ENCODE results near the gene HLTF.
"Not testable (repeated sequence)": the region's sequence is repeated elsewhere in the genome, so short reads cannot be mapped to it uniquely, and the experiment has no call there.

Gene HLTF

GRCh38 chr3:149015393-149015792 is 70.9 kb downstream of the HLTF start:
- no peak for DNase-seq

DNA sequence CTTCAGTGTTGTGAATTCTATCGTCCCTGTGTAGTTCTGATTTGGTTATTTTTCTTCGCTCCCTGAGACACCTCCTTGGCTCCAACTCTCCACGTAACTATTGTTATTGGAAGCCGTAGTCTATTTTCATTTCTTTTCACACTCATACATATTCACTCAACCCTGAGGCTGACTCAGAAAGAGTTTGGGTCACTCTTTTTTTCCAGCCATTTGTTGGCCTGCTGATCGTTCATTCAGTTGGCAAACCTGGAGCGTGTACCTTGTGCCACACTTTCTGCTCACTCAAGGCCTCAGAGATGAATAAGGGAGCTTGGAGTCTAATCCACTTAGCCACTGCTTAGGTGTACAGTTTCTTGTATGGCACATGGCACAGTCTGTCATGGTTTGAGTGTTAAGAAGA is 72.6 kb downstream of the HLTF start:
- no peak for DNase-seq

DNA sequence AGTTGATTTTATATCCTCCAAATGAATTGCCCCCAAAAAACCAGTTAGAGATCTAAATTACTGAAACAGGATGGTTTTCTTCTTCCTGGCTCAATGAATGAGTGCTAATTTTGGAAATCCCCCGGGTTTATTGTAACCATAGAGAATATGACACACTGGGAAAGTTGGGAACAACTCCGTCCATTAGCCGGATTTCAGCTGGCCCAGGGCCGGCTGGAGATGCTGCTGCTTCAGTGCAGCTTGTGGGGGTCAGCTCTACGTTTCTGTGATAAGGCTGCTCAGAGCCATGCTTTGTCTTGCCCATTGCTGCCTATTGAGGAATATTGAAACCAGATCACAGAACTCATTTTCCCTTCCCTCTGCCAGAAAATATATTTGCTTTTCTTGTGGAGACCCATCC is 74.7 kb downstream of the HLTF start:
- DNase-seq, result no peak

DNA sequence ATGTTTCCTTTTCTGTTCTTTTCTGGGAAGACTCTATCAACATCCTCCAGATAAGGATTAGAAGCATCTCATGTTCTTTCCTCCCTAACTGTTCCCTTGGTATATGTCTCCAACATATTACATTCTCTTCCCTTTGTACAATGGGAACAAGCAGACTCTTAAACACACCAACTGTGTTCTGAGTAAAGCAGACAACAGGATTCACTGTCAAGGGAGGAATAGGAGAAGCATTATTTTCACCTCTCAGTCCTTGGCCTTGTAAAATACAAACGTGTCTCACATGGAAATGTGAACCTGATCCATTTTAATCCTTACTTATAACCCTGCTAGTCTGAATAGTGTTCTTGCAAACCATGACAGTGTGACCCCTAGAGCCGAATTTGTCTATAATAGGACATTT is 75.4 kb downstream of the HLTF start:
- no peak for DNase-seq

GRCh38 chr3:149010504-149010951 is 75.8 kb downstream of the HLTF start:
- DNase-seq, result no peak

DNA sequence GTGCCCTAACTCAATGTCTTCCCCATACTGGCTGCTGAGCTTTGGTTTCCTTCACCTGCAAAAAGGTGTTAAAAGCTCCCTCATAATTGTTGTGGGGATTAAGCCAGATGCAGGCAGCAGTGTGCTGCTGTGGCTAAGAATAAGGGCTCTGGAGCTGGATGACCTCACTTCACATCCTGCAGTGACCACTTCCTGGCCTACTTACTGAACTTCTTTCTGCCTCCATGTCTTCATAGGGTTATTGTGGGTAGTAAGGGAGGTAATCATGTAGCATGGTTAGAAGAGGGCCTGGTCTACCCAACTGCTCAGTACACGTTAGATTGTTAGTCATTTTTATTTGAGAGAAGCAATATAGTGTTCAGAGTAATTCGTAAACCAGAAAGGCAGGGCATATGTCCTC is 76.6 kb downstream of the HLTF start:
- DNase-seq, result no peak

GRCh38 chr3:149007567-149008257 is 78.6 kb downstream of the HLTF start:
- no peak for DNase-seq

DNA sequence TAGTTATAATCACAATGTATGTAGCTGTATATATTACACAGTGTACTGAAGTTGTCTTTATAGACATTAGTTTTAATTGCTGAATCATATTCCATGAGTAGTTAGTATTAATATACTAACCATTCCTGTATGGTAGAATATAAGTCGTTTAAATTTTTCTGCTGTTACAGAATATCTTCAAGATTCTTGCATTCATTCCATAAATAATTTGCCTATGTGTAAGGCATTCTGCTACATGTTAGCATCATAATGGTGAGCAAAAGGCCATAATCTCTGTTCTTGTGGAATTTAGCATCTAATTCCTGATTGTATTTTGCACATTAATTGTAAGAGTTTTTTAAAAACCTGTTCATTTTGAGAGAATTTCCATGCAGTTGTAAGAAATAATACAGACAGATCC is 80.9 kb downstream of the HLTF start:
- DNase-seq, result no peak

DNA sequence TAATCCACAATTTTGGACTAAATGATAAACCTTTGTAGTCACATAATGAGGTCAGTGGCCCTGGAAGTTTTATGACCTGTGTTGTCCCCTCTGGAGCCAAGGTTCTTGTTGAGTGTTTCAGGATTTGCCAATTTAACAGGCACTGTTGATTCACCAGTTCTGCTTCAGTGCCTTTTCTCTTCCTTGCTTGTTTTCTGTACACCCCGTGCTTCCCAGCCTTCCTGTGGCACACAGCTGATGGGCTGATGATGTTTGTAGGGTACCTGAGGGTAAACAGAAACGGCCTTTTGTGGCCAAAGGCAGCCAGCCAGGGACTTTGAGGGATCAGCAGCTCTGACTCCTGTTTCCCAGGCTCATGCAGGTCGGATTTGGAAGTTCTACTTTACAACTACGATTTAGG is 81.7 kb downstream of the HLTF start:
- no peak for DNase-seq

DNA sequence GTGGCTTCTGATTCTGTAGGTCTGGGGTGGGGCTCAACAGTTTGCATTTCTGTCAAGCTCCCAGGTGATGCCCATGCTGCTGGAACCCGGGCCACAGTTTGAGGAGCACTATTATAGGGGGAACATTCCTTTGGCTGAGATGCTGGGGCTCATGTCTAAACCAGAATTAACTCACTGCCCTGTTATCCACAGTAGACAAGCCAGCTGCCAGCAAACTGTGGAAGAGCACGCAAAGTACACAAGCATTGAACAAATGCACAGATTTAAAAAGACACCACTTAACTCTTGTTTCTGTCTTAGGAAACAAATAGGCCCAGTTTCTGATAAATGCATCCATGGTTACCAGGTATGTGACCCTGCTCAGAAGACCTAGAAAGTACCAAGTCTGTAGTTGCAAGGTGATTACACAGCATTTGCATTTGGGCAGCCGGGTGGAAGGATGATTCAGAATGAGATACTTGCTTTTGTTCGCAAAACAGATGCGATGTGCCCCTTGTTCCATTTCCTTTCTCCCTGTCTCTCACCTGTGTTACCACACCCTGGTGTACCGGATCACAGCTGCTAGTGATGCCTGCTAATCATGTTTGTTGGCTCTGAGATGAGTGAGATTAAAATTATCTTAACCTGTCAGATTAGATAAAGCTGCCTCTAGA is 82.6 kb downstream of the HLTF start:
- DNase-seq, result no peak

- DNase-seq, result no peak
Observed at GRCh38 chr3:149001727-149002126, 84.6 kb downstream of the HLTF start.

- DNase-seq, result no peak
Observed at GRCh38 chr3:149000206-149000745, 86.1 kb downstream of the HLTF start.

DNA sequence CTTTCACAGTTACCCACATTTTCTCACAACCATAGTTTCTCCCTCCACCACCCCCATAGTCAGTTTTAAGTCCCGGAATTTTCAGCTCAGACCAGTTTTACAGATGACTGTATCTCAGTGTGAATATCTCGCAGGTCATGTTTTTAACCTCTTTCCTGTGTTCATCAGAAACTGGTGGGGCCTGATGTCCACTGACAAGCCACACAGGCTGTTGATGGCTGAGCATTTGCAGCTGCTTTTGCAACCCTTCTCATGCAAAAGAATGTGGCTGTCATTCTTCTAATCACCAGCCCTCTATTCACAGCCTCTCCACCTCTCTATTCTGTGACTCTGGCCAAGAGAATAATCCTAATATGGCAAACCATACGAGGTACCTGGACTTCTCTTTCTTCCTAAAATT is 86.5 kb downstream of the HLTF start:
- no peak for DNase-seq

DNA sequence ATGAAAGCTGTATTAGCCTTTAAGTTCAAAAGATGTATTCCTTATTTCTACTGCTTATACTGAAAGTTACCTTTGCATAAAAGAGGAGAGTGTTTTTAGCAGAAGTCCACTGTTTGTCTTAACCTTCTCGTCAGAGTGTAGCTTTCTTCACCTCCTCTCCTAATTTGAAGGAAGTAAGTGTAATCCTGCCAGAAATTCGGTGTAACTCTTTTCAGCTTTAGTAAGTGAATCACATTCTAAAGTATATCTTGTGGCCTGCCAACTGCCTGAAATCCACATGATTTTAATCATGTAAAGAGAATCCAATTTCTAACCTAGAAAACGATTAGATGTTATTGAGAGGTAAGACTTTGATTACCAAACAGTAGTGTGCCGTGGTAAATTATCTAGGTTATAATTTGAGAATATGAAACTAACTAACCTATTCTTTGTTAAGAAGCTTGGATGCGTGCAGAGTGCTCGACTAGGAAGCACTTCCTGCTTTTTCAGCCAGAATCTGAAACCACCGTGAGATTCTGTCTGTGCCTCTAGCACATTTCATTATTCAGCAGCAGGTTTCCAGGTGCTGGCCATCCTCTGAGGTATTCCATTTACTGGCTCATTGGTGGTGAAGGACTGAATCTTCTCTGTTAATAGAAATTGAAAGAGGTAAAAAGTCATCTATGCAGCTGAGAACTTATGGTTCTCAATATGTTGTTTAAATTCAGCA is 87.5 kb downstream of the HLTF start:
- no peak for DNase-seq

GRCh38 chr3:148998297-148998696 is 88.0 kb downstream of the HLTF start:
- DNase-seq, result no peak

DNA sequence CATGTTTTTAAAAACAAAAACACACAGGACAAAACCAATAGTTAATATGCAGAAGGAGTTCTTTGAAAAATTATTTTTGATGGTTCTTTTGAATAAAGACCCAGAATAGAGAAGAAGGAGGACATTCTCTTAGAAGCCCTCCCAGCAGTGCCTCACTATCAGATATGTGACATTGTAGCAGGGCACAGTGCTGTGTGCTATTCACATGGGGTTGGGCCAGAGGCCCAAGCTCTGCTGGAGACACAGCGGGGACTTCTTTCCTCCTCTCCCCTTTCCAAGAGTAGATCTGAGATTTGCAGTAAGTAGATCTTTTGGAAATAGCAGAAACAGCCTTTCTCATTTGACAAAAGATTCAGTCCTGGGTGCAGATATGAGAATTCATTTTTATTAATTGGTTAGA is 88.7 kb downstream of the HLTF start:
- DNase-seq, result no peak

GRCh38 chr3:148992635-148993255 is 93.6 kb downstream of the HLTF start:
- DNase-seq, result no peak

DNA sequence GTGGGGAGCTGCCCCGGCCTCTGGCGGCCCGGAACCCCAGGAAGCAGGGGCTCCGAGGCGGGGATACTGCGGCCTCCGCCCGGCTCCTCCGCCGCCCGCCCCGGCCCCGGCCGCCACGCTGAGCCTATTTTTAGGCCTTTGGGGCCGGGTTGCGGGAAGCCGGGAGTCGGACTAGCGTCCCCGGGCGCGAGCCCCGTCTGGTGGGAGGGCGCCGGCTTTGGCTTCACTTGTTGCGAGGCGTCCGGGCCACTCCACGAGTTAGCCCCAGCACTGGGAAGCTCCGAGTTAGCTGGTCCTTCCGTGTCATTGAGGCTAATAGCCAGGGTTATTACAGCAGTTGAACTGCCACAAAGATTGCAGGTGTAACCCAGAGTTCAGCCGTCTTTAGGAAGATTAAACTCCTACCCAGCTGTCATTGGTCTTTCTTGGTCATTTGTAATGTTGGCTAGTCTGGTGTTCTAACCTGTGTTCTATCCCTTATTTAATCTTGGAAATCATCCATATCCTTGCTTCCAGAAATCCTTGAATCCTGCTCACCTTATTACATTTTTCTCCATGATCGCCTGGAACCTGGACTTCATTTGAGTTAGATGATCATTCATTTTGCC is 94.2 kb downstream of the HLTF start:
- DNase-seq, result peak; percentile 51

DNA sequence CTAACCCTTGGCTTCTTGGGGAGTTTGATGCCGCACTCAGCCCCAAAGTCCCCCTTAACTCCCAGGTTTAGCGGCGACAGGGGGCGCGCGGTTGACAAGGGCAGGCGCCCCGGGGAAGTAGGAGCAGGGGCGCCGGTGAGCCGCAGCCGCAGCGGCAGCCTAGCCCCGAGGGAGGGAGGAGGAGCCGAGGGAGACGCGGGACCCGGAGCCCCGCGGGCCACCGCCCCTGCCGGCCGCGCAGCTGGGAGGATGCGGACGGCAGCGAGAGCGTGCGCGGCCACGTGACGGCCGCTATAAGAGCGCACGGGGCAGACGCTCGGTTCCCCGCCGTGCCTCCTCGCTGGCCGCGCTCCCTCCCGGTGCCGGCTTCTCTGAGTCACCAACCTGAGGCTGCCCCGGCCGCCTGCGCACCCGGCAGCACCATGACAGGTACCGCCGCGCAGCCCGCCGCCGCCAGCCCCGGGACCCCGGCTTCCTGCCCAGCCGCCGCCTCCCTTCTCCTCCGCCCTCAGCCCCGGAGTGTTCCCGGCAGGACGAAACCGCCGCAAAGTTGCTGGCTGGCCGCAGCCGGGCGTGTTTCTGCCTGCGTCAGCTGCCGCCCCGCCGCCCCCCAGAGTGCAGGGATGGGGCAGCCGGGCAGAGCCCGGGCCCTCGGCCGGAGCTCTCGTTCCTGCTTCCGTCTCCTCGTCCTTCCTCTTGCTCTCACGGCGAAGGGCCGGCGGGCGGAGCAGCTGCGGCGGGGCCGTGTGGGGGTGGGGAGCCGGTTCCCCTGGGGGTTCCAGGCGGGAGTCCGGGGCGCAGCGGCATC is 94.9 kb downstream of the HLTF start, which contains the start of gene GYG1:
TSS of gene GYG1 (plus strand) at position 322 of the 808 bp plus-strand sequence. CDS start at position 423, 101 bp downstream.
- peak; percentile 77 for DNase-seq

- no peak for DNase-seq
Observed at GRCh38 chr3:148990236-148990635, 96.1 kb downstream of the HLTF start.

DNA sequence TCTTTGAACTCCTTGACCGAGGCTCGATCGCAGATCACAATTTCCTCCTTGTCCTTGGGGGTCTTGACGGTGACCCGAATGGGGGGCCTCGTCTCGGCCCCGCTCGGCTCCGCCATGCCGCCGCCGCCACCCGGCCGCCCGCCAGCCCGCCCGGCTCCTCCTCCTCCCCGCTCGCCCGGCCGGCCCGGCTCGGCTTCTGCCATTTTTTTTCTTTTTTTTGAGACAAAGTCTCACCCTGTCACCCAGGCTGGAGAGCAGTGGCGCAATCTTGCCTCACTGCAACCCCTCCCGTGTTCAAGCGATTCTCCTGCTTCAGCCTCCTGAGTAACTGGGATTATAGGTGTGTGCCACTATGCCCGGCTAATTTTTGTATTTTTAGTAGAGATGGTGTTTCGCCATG is 98.8 kb downstream of the HLTF start:
- not testable (repeated sequence) for DNase-seq

- DNase-seq, result no peak
Observed at GRCh38 chr3:148981273-148981672, 105.1 kb downstream of the HLTF start.
